Chondrocyte (in vitro differentiated cells): ENCODE measurements around the gene SPTSSA. TPM values are rescaled to one million over a fixed set of nuclear protein-coding genes. Genes with fewer than 3 reads are reported as not detected.

ENCODE experiments used
- DNase-seq: peaks from one replicate; pipeline ENCODE4 v3.0.0; 2021; ENCODE audit warnings: mixed read lengths, low spot score
- H3K27ac Mint-ChIP-seq: one replicate; pipeline ENCODE4 v1.8.0; 2021; ENCODE audit warnings: mild to moderate bottlenecking, moderate library complexity, mixed read lengths; ENCODE audit not compliant: unreplicated experiment
- H3K27me3 Mint-ChIP-seq: 2 replicates; pipeline ENCODE4 v1.8.0; 2021; ENCODE audit warnings: low read depth, mixed read lengths
- H3K36me3 Mint-ChIP-seq: 2 replicates; pipeline ENCODE4 v1.8.0; 2021; ENCODE audit warnings: low read depth, mixed read lengths
- H3K4me1 Mint-ChIP-seq: 2 replicates; pipeline ENCODE4 v1.8.0; 2021; ENCODE audit warnings: low read depth, mild to moderate bottlenecking, mixed read lengths
- H3K4me3 Mint-ChIP-seq: one replicate; pipeline ENCODE4 v1.8.0; 2021; ENCODE audit warnings: mild to moderate bottlenecking, moderate library complexity, mixed read lengths; ENCODE audit not compliant: unreplicated experiment
- H3K9me3 Mint-ChIP-seq: 2 replicates; pipeline ENCODE4 v1.8.0; 2021; ENCODE audit warnings: low read depth, mixed read lengths
- total RNA-seq: library from RNA; stranded (reverse); gene quantifications from 3 replicates; pipeline ENCODE4 v1.2.1, GENCODE V29; 2021
- TF ChIP-seq, protein P1 (sequence below): fragments of 200-600 bp; sonication (generic); IDR thresholded peaks from 2 replicates; pipeline ENCODE4 v1.5.0; 2021; ENCODE audit warnings: antibody characterized with exemption, mild to moderate bottlenecking, moderate library complexity

SPTSSA gene
- total RNA-seq, 1 donor from 2014 or later = 19.1 TPM

DNA sequence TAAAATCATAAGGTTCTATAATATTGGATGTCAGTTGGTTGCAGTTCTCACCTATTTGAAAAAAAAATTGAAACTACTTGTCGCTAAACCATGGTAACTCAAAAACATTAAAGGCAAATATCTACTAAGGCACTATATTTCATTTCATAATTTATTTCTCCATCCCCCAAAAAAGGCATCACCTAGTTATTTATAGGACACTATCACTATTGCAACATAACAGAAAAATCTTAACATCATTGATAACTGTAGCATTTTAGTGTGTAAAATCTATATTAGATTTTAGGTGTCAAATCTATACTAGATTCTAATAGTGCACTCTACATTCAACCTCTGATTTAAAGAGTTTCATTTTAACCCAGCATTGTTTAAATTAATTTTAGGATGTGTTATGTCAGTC is 1.7 kb downstream of the SPTSSA start:
- TF ChIP-seq, protein P1, sequence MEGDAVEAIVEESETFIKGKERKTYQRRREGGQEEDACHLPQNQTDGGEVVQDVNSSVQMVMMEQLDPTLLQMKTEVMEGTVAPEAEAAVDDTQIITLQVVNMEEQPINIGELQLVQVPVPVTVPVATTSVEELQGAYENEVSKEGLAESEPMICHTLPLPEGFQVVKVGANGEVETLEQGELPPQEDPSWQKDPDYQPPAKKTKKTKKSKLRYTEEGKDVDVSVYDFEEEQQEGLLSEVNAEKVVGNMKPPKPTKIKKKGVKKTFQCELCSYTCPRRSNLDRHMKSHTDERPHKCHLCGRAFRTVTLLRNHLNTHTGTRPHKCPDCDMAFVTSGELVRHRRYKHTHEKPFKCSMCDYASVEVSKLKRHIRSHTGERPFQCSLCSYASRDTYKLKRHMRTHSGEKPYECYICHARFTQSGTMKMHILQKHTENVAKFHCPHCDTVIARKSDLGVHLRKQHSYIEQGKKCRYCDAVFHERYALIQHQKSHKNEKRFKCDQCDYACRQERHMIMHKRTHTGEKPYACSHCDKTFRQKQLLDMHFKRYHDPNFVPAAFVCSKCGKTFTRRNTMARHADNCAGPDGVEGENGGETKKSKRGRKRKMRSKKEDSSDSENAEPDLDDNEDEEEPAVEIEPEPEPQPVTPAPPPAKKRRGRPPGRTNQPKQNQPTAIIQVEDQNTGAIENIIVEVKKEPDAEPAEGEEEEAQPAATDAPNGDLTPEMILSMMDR = no peak
- peak overlapping the region; percentile 86 for H3K4me3 Mint-ChIP-seq
- no peak overlapping the region for H3K27ac Mint-ChIP-seq
- H3K36me3 Mint-ChIP-seq = no peaks in the 10 kb centered on the region
- peaks cover 24% of the 10 kb centered on the region for H3K4me1 Mint-ChIP-seq
- no peaks in the 10 kb centered on the region for H3K9me3 Mint-ChIP-seq
- no peak for DNase-seq
- no peaks in the 10 kb centered on the region for H3K27me3 Mint-ChIP-seq

GRCh38 chr14:34457186-34457585 is 4.9 kb downstream of the SPTSSA start:
- H3K4me1 Mint-ChIP-seq = peaks cover 31% of the 10 kb centered on the region
- H3K4me3 Mint-ChIP-seq = no peak overlapping the region
- no peak overlapping the region for H3K27ac Mint-ChIP-seq
- H3K36me3 Mint-ChIP-seq = peaks cover 2% of the 10 kb centered on the region
- DNase-seq = no peak
- no peaks in the 10 kb centered on the region for H3K9me3 Mint-ChIP-seq
- TF ChIP-seq, protein P1 = no peak
- no peaks in the 10 kb centered on the region for H3K27me3 Mint-ChIP-seq

GRCh38 chr14:34453226-34453625 is 8.8 kb downstream of the SPTSSA start:
- no peak overlapping the region for H3K4me3 Mint-ChIP-seq
- H3K27ac Mint-ChIP-seq = no peak overlapping the region
- TF ChIP-seq, protein P1 = no peak
- peaks cover 2% of the 10 kb centered on the region for H3K36me3 Mint-ChIP-seq
- no peak for DNase-seq
- H3K9me3 Mint-ChIP-seq = no peaks in the 10 kb centered on the region
- H3K27me3 Mint-ChIP-seq = no peaks in the 10 kb centered on the region
- peaks cover 10% of the 10 kb centered on the region for H3K4me1 Mint-ChIP-seq

GRCh38 chr14:34452258-34452822 is 9.7 kb downstream of the SPTSSA start:
- peaks cover 10% of the 10 kb centered on the region for H3K4me1 Mint-ChIP-seq
- peak overlapping the region; percentile 32 for H3K27ac Mint-ChIP-seq
- DNase-seq = no peak
- no peak overlapping the region for H3K4me3 Mint-ChIP-seq
- no peaks in the 10 kb centered on the region for H3K27me3 Mint-ChIP-seq
- H3K36me3 Mint-ChIP-seq = peaks cover 2% of the 10 kb centered on the region
- H3K9me3 Mint-ChIP-seq = no peaks in the 10 kb centered on the region
- TF ChIP-seq, protein P1 = no peak

GRCh38 chr14:34450958-34451357 is 11.1 kb downstream of the SPTSSA start:
- no peak overlapping the region for H3K27ac Mint-ChIP-seq
- no peak for DNase-seq
- peaks cover 10% of the 10 kb centered on the region for H3K4me1 Mint-ChIP-seq
- H3K36me3 Mint-ChIP-seq = peaks cover 2% of the 10 kb centered on the region
- TF ChIP-seq, protein P1 = no peak
- no peaks in the 10 kb centered on the region for H3K9me3 Mint-ChIP-seq
- H3K27me3 Mint-ChIP-seq = no peaks in the 10 kb centered on the region
- no peak overlapping the region for H3K4me3 Mint-ChIP-seq
